NCI-H146 treated with DMSO at 0.1 percent for 48 hours (cell line): ENCODE results near the gene ANO4.

Experiments used
- DNase-seq: peaks from one replicate; lab custom pipeline; 2025; ENCODE audit not compliant: unreplicated experiment; lab: John Stamatoyannopoulos, UW

The ANO4 gene

DNA sequence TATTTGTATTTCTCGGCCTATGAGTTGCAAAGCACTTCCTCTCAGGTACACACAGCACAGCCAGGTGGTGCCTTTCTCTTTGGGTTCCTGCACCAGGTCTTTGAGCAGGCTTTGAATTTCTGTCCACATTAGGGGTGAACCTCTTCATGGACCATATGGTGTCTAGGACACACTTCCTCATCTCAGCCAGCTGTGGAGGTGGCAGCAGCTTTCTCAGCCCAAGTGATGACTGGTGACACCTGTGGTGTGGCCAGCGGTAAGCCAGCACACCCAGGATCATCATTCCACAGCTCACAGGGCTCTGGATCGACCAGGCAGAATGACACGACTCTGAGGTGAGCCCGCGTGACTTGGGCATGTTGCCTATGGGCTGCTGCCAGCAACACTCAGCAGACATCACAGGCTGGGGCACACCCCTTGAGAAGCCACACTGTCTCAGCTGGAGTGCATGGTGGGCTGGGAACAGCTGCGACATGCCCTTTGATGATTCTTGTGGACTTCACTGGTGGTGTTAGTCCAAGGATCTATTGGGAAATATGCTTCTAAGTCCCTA lies 378.7 kb downstream of the ANO4 start:
- no peak for DNase-seq

- DNase-seq, result no peak
Measured at GRCh38 chr12:101174541-101174940, 380.0 kb downstream of the ANO4 start.
